Thyroid gland (tissue), 4 donors: ENCODE data around the gene FOXP1.

ENCODE experiments used
- CTCF ChIP-seq, 6 experiments: fragments of 200-600 bp in 3 of 6; fragments of 450-650 bp in 3 of 6; sonication (generic) in 3 of 6; IDR thresholded peaks; one replicate each; pipeline ENCODE4 v1.5.1; 2016 to 2019; ENCODE audit warnings: antibody characterized with exemption in 6 of 6, mild to moderate bottlenecking in 2 of 6, inconsistent platforms in 1 of 6, moderate library complexity in 1 of 6
- POLR2A ChIP-seq, 2 donors: fragments of 450-650 bp; IDR thresholded peaks; one replicate each; pipeline ENCODE4 v1.6.1; 2017; ENCODE audit warnings: antibody characterized with exemption in 2 of 2, mild to moderate bottlenecking in 2 of 2, moderate library complexity in 1 of 2

- TF ChIP-seq CTCF (IDR thresholded peaks at IDR 0.05), result no peak
- no peak for TF ChIP-seq POLR2A (IDR thresholded peaks at IDR 0.05)
Measured at GRCh38 chr3:71505767-71506350, 77.7 kb downstream of the FOXP1 start.
